ENCODE measurements around the gene AMIGO3.

DNA sequence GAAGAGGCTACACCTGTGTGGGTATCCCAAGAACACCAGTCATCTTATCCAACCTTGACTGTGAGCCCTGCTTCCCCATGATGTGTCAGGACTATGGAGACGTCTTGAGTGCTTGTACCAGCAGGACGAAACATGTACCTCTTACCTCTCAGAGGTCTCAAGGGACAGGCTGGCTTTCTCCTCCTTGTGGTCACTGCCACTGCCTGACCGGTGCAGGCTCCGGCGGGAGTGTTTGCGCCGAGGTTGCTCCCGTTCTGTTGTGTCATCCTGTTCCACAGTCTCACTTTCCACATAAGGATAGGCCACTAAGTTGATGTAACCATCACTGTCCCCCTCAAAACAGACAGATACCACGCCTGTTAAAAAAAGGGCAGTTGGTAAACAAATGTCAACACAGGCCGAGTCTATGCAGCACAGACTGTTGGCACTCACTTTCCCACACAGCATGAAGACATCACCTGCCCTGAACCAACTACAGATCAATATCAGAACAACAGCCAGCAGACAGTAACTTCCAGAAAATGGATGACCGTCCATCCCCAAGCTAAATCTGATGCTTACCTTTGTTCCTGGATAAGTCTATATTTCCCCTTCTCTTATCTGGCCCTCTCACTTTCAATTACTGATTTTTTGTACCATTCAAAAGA, 18.7 kb upstream of the AMIGO3 start:
- TF ChIP-seq EZH2 (IDR thresholded peaks at IDR 0.05; ENCODE audit: borderline replicate concordance, low read length): no peak
- TF ChIP-seq, protein P1, sequence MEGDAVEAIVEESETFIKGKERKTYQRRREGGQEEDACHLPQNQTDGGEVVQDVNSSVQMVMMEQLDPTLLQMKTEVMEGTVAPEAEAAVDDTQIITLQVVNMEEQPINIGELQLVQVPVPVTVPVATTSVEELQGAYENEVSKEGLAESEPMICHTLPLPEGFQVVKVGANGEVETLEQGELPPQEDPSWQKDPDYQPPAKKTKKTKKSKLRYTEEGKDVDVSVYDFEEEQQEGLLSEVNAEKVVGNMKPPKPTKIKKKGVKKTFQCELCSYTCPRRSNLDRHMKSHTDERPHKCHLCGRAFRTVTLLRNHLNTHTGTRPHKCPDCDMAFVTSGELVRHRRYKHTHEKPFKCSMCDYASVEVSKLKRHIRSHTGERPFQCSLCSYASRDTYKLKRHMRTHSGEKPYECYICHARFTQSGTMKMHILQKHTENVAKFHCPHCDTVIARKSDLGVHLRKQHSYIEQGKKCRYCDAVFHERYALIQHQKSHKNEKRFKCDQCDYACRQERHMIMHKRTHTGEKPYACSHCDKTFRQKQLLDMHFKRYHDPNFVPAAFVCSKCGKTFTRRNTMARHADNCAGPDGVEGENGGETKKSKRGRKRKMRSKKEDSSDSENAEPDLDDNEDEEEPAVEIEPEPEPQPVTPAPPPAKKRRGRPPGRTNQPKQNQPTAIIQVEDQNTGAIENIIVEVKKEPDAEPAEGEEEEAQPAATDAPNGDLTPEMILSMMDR (conservative IDR thresholded peaks at IDR 0.05 in 1 of 2, IDR thresholded peaks at IDR 0.05 in 1 of 2; ENCODE audit: extremely low read depth in 1 of 2, insufficient read depth in 1 of 2, low read depth in 1 of 2, low read length in 2 of 2): no peak
